GM18499 (cell line): ENCODE data around the gene FAM25G.

Experiments used
- ATAC-seq: cut with Tn5 transposase; IDR thresholded peaks from one replicate; pipeline ENCODE4 v1.9.1; 2021; ENCODE audit warnings: moderate number of reproducible peaks; ENCODE audit not compliant: insufficient read depth, unreplicated experiment

The FAM25G gene

DNA sequence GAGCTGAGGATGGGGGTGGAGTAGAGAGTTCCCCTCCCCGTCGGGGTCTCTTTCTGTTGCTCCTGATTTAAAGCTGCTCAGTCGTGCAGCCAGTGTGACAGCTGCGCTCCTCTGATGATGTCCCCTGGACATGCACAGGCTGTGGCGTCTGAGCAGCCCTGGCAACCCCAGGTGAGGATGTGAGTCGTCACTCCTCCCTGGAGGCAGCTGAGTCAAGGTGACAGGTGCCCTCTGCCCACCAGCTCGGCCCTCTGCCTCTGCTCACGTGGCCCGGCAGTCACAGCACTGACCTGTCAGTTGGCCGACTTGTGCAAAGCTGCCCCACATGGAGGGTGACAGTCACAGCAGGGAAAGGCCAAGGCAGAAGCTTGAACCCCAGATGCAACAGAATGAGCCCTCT lies 41.5 kb downstream of the FAM25G start:
- ATAC-seq = no peak

DNA sequence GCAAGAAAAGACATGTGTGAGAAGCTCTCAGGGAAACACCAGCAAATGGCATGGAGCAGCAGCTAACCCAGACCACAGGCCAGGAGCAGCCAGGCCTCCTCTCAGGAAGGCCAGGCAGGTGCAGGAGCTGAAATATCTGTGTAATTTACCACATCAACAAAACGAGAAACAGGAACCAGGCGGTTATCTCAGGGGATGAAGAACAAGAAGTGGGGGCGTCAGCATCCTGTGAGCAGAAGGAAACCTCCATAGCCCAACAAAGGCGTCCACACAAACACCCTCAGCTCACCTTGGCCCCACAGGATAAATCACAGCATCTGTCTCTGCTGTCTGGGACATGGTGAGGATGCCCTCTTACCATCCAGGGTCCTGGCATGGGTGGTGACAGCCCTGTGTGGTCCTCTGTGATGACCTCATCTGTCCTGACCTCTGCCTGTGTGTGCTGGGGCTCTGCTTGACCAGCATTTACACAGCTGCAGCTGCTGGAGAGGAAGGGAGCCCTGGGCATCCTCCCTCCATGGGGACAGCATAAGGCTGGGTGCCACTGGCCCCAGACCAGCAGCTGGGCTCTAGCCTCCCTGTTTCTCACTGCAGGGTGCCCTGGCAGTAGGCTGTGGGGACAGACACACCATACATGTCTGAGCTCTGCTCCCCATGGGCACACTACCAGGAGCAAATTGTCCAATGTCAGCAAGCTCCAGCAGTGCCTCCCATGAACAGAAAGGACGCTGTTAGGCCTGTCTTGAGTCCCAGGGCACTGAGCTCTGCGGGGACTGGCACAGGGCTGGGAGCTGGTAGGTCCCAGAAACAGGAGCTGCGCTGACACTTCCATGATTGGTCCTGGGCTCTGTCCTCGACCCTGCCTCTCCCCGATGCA lies 42.2 kb downstream of the FAM25G start:
- ATAC-seq = no peak

DNA sequence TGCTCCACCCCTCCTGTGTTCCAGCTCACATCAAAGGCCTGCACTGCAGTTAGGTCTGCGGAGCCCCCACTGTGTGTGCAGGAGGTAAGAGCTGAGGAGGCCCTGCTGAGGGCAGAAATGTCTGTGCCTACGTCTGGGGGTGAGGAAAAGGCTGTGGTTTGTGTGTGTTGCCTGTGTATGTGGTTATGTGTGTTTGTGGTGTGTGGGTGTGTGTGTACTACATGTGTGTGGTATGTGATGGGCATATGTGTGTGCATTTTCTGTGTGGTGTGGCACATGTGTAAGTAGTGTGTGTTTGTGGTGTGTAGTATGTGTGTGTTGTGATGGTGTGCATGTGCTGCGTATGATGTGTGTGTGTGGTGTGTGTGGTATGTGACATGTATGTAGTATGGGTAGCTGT lies 43.8 kb downstream of the FAM25G start:
- no peak for ATAC-seq

DNA sequence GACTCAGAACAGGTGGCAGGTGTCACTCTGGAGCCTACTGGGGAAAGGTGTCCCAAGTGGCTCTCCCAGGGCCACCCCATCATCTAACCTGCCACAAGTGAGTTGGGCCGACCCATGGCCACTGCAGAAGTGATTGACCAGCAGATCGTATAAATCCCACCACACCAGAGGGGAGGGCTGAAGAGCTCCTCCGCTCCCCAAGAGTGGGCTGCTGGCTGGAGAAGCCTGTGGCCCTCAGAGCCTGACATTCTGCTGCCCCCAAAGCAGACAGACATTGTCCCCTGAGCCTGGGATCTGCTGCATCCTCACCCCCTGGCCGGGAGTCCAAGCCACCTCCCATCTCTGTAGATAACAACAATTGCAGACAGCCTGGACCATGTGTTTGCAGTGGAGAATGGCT lies 44.3 kb downstream of the FAM25G start:
- no peak for ATAC-seq

DNA sequence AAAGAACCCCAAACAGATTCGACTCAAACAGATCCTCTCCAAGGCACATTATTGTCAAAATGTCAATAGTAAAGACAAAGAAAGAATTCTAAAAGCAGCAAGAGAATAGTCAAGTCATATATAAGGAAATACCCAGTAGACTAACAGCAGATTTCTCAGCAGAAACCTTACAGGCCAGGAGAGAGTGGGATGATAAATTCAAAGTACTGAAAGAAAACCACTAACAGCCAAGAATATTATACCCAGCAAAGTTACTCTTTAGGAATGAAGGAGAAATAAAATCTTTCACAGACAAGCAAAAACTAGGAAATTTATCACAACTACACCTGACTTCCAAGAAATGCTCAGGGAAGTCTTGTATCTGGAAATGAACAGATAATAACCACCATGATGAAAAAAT lies 45.8 kb downstream of the FAM25G start:
- ATAC-seq = no peak

DNA sequence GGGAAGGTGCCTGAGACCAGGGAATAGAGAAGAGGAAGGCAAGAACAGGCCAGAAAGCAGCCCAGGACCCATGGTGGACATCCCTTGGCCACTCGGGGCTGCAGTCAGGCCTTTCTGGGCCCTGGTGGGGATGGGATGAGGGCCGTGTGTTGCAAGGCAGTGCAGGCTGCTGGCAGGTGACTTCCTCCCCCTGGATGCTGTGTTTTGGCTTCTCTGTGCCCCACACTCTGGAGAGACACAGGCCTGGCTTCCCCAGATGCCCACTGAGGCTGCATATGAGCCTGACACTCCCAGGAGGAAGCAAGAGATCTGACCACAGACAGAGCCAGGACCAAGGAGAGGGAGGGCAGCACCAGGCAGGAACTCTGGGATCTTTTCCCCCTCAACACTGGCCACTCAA lies 47.5 kb downstream of the FAM25G start:
- ATAC-seq = no peak

DNA sequence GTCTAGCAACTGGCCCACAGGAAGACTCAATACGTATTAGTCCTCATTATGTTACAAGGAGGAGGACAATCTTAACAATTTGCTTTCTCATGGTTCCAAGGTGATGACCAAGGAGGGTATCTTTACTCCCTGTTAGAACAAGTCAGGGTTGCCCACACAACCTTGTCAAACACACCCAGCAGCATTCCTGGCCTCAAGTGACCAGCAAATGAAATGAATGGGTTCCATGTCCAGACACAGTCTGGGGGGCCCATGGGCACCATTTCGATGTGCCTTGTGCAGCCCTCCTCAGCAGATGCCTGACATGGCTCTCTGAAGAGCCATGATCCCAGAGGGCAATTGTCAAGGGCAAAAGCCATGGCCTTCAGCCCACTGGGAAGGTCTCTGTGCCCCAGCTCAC lies 48.4 kb downstream of the FAM25G start:
- ATAC-seq = no peak

DNA sequence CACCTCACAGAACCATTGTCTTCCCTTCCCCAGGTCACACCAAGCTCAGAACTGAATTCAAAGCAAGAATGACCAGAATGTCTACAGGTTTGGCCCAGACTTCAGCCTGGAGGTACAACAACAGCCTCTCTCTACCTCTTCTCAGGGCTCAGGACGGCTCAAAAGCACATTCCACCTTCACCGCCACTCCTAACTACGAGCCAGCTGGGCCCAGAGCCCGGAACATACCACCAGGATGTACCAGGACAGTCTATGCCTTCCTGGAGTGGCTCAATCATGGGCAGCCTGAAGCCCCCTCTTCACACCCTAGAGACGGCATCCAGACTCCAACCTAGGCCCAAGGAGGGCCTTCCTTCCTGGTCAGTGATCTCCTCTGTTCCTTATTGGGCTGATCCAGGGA lies 49.1 kb downstream of the FAM25G start:
- ATAC-seq = no peak

DNA sequence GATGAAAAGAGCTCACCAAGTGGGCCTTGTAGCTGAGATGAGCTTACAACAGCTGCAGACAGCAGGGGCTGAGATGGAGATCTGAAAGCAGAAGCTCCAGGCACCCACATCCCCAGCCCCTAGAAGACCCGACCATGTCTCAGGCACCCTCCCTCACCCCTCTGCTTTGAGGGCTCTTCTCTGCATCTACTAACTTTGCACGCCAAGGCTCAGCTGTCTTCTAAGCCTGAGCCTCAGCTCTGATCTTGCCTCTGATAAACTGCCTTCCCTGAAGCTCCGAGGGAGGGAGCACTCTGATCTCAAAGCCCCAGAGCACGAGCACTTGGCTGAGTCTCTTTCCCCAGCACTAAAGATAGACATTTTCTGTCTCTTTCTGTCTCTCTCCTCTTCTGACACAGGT lies 49.6 kb downstream of the FAM25G start:
- ATAC-seq = no peak

DNA sequence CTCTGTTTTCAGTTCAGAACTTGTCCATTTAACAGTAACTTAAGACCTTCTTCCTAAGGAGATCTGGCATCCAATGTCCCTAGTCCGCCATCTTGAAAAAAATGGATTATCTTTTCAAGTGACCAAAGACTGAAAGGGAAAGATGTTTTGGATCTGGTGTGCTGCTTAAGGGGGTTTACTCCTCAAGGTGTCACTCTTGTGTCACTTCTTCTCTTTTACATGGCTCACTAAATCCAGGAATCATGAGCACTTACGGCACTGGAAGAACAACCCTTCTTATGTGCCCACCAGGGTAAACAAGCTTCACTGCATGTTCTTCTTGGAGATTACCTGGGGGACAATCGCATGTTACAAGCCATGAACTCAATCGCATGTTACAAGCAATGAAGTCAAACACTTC lies 51.3 kb downstream of the FAM25G start:
- ATAC-seq = no peak

DNA sequence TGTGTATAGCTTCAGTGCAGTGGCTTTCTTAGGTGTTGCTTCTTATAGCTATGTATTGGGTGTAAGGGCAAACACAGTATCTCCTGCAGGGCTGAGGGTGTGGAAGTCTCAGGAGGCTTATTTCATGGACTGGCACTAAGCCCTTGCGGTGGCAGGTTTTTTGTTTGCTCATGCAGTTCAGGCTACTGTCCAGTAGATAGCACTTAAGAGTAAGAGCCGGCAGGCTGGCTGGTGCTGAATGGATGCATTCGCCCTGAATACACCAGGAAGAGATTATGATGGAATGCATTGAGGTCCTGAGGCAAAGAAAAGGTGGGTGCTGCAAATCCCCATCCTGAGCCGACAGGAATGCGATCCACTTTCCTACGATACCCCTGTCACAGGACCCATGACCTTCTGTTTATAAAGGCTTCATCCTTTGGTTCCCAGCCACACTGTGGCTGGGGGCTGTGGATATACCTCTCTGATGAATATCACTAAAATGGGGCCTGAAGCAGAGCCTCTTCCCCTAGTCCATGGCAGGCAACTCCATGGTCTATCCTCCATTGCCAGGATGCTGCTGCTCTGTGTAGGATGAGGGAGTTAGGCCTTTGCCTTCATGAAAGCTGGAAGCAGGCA lies 52.5 kb downstream of the FAM25G start:
- no peak for ATAC-seq
